GM12891 (cell line): Measurements from ENCODE around the gene NEUROD1.

Experiments
- PAX5 ChIP-seq: IDR thresholded peaks from 2 replicates; pipeline ENCODE4 v1.6.1; 2011; ENCODE audit warnings: low read length, moderate library complexity, mild to moderate bottlenecking; ENCODE audit not compliant: insufficient read depth, severe bottlenecking
- POLR2A ChIP-seq: IDR thresholded peaks from 2 replicates; pipeline ENCODE4 v1.6.1; 2011; ENCODE audit warnings: low read depth, low read length, control low read depth
- POLR2AphosphoS5 ChIP-seq: IDR thresholded peaks from 2 replicates; pipeline ENCODE4 v1.6.1; 2011; ENCODE audit warnings: low read depth, low read length, control low read depth
- POU2F2 ChIP-seq: IDR thresholded peaks from 2 replicates; pipeline ENCODE4 v1.6.1; 2011; ENCODE audit warnings: low read depth, mild to moderate bottlenecking, control low read depth, low read length, moderate library complexity
- SPI1 ChIP-seq: IDR thresholded peaks from 2 replicates; pipeline ENCODE4 v1.6.1; 2011; ENCODE audit warnings: low read depth, low read length, control low read depth
- TAF1 ChIP-seq: IDR thresholded peaks from 2 replicates; pipeline ENCODE4 v1.6.1; 2011; ENCODE audit warnings: low read depth, low read length, control low read depth

GRCh38 chr2:181686576-181687185 lies 6.4 kb upstream of the NEUROD1 start:
- TF ChIP-seq POLR2AphosphoS5 (no peak), POLR2A (no peak), TAF1 (no peak), PAX5 (no peak), SPI1 (no peak), POU2F2 (no peak)
